RWPE2 (cell line): ENCODE data around the gene ZSWIM7.

Experiments used
- ATAC-seq: fragments of 200-7000 bp; cut with Tn5 transposase; 3 replicates; pipeline ENCODE4 v1.9.1; 2021; ENCODE audit warnings: low read depth
- DNase-seq: peaks from one replicate; pipeline ENCODE4 v3.0.0-alpha.2; 2020; ENCODE audit warnings: low spot score
- H3K27ac ChIP-seq: fragments of 450-650 bp; 2 replicates; pipeline ENCODE4 v1.5.1; 2017; ENCODE audit warnings: mild to moderate bottlenecking; ENCODE audit not compliant: poor library complexity, severe bottlenecking
- H3K27me3 ChIP-seq: fragments of 250-450 bp; sonication (Bioruptor Pico); 2 replicates; pipeline ENCODE4 v1.5.1; 2021; ENCODE audit warnings: mild to moderate bottlenecking, moderate library complexity; ENCODE audit not compliant: insufficient read depth, poor library complexity, severe bottlenecking
- H3K36me3 ChIP-seq: fragments of 250-450 bp; sonication (Bioruptor Pico); 2 replicates; pipeline ENCODE4 v1.5.1; 2020; ENCODE audit warnings: low read depth, mild to moderate bottlenecking, moderate library complexity
- H3K4me1 ChIP-seq: fragments of 250-450 bp; sonication (Bioruptor Pico); 2 replicates; pipeline ENCODE4 v1.5.1; 2021; ENCODE audit warnings: mild to moderate bottlenecking, moderate library complexity; ENCODE audit not compliant: insufficient read depth, poor library complexity, severe bottlenecking
- H3K4me3 ChIP-seq: fragments of 250-450 bp; sonication (Bioruptor Pico); 2 replicates; pipeline ENCODE4 v1.5.1; 2021; ENCODE audit warnings: mild to moderate bottlenecking, moderate library complexity; ENCODE audit not compliant: severe bottlenecking
- H3K9me3 ChIP-seq: fragments of 250-450 bp; sonication (Bioruptor Pico); 2 replicates; pipeline ENCODE4 v1.5.1; 2021; ENCODE audit warnings: mild to moderate bottlenecking, moderate library complexity; ENCODE audit not compliant: severe bottlenecking
- TF ChIP-seq, protein P1 (sequence below): fragments of 450-650 bp; IDR thresholded peaks from one replicate; pipeline ENCODE4 v1.5.1; 2017; ENCODE audit warnings: mild to moderate bottlenecking, moderate library complexity; ENCODE audit not compliant: poor library complexity, severe bottlenecking

The ZSWIM7 gene

DNA sequence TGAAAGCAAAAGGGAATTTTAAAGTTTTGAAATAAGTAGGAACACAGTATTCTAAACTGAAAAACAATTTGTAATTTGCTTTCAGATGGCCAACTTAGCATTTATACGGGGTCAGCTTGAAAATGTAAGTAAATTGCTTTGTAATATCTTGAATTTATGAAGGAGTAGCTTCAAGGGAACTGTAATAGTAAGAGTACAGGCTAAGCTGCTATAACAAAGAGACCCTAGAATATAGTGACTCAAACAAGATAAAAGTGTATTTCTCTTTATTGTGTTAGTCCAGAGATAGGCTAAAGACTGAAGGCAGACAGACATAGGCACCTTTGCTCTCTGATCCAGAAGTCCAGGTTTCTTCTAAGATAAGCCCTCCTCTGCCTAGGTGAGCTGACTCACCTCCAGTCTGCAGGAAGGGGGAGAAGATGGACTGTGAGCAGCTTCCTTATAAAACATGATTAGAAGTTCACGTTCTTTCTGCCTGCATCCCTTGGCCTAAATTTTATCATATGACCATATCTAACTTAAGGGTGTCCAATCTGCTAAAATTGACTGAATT lies 3.3 kb upstream of the ZSWIM7 start:
- Histone ChIP-seq H3K27ac (no peak overlapping the region), H3K36me3 (peaks cover 76% of the 10 kb centered on the region), H3K4me1 (peaks cover 11% of the 10 kb centered on the region), H3K9me3 (no peaks in the 10 kb centered on the region), H3K27me3 (no peaks in the 10 kb centered on the region), H3K4me3 (no peak overlapping the region)
- TF ChIP-seq, protein P1, sequence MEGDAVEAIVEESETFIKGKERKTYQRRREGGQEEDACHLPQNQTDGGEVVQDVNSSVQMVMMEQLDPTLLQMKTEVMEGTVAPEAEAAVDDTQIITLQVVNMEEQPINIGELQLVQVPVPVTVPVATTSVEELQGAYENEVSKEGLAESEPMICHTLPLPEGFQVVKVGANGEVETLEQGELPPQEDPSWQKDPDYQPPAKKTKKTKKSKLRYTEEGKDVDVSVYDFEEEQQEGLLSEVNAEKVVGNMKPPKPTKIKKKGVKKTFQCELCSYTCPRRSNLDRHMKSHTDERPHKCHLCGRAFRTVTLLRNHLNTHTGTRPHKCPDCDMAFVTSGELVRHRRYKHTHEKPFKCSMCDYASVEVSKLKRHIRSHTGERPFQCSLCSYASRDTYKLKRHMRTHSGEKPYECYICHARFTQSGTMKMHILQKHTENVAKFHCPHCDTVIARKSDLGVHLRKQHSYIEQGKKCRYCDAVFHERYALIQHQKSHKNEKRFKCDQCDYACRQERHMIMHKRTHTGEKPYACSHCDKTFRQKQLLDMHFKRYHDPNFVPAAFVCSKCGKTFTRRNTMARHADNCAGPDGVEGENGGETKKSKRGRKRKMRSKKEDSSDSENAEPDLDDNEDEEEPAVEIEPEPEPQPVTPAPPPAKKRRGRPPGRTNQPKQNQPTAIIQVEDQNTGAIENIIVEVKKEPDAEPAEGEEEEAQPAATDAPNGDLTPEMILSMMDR = no peak
- ATAC-seq (no peak), DNase-seq (no peak)

GRCh38 chr17:16001226-16001897 lies 1.9 kb upstream of the ZSWIM7 start:
- TF ChIP-seq, protein P1 = no peak
- Histone ChIP-seq H3K9me3 (no peaks in the 10 kb centered on the region), H3K4me1 (peaks cover 11% of the 10 kb centered on the region), H3K4me3 (peak overlapping the region; percentile 65), H3K27ac (no peak overlapping the region), H3K27me3 (no peaks in the 10 kb centered on the region), H3K36me3 (peaks cover 62% of the 10 kb centered on the region)
- DNase-seq (no peak), ATAC-seq (no peak)

- peaks cover 11% of the 10 kb centered on the region for H3K4me1 ChIP-seq
- H3K4me3 ChIP-seq = peak overlapping the region; percentile 65
- peak overlapping the region; percentile 81 for H3K27ac ChIP-seq
- TF ChIP-seq, protein P1 = no peak
- ATAC-seq (peak; percentile 8; the same call in 2 of the 3 replicates), DNase-seq (no peak)
- no peaks in the 10 kb centered on the region for H3K9me3 ChIP-seq
- no peaks in the 10 kb centered on the region for H3K27me3 ChIP-seq
- H3K36me3 ChIP-seq = peaks cover 50% of the 10 kb centered on the region
Observed at GRCh38 chr17:15999974-16000827, 697 bp upstream of the ZSWIM7 start.

DNA sequence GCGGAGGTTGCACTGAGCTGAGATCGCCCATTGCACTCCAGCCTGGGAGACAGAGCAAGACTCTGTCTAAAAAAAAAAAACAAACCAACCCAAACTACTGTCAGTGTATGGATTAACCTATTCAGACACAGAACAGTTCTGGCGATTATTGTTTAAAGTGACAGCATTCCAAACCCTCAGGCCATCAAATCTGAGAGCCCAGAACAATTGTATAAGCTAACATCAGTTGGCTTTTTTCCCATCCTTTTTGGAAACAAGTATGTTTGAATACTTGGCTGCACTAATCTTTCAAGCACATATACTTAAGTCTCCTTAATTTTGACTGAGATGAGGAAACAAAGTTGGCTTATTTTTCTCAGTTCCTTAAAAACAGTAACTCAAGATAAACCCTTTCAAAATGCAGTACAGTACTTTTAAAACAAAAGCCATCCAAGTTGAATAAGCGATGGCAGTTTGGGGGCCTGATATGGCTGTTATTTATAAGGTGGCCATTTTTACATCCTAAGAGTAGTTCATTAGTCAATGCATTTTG lies 1.4 kb downstream of the ZSWIM7 start:
- Histone ChIP-seq H3K27me3 (no peaks in the 10 kb centered on the region), H3K4me3 (no peak overlapping the region), H3K4me1 (peaks cover 11% of the 10 kb centered on the region), H3K27ac (peak overlapping the region; percentile 81), H3K36me3 (peaks cover 39% of the 10 kb centered on the region), H3K9me3 (no peaks in the 10 kb centered on the region)
- ATAC-seq (no peak), DNase-seq (no peak)
- TF ChIP-seq, protein P1 = no peak
